Activated CD4-positive, alpha-beta T cell treated with anti-CD3 and anti-CD28 coated beads, Interleukin-2, amount 50 U/mL, for 1 hour (primary cell): ENCODE measurements around the gene WRAP53.
A peak's percentile ranks its signal among the peaks of the same experiment; 100 is the strongest.
"Not testable (repeated sequence)": the region's sequence is repeated elsewhere in the genome, so short reads cannot be mapped to it uniquely, and the experiment has no call there.

ENCODE experiments used
- DNase-seq: peaks from one replicate; pipeline ENCODE4 v3.0.0-alpha.2; 2020

Gene WRAP53

DNA sequence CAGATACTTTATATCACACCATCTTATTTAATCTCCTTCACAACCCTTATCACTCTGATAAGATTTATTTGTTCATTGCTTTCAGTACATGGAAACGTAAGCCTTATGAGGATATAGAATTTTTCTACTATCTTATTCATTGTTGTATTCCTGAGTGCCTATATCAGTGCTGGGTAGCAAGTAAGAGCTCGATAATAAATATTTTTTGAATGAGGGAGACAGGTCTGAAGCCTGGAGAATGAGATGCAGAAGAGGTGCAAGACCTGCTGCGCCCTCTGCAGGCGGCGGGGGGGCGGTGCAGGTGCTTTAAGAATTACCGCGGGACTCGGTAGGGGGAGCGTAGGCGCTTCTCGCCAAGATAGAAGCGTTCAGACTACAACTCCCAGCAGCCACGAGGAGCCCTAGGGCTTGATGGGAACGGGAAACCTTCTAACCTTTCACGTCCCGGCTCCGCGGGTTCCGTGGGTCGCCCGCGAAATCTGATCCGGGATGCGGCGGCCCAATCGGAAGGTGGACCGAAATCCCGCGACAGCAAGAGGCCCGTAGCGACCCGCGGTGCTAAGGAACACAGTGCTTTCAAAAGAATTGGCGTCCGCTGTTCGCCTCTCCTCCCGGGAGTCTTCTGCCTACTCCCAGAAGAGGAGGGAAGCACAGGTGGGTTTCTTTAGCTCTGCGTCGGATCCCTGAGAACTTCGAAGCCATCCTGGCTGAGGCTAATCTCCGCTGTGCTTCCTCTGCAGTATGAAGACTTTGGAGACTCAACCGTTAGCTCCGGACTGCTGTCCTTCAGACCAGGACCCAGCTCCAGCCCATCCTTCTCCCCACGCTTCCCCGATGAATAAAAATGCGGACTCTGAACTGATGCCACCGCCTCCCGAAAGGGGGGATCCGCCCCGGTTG is at the start of gene WRAP53:
TSS of gene WRAP53 (plus strand) at position 570 of the 900 bp plus-strand sequence. CDS start at position 742, 172 bp downstream.
- peak; percentile 95 for DNase-seq

DNA sequence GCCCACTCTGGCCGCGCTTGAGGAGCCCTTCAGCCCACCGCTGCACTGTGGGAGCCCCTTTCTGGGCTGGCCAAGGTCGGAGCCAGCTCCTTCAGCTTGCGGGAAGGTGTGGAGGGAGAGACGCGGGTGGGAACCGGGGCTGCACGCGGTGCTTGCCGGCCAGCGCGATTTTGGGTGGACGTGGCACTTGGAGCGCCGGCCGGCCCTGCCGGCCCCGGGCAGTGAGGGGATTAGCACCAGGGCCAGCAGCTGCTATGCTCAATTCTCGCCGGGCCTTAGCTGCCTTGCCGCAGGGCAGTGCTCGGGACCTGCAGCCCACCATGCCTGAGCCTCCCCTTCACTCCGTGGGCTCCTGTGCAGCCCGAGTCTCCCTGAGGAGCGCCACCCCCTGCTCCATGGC is 47.5 kb upstream of the WRAP53 start:
- no peak for DNase-seq

DNA sequence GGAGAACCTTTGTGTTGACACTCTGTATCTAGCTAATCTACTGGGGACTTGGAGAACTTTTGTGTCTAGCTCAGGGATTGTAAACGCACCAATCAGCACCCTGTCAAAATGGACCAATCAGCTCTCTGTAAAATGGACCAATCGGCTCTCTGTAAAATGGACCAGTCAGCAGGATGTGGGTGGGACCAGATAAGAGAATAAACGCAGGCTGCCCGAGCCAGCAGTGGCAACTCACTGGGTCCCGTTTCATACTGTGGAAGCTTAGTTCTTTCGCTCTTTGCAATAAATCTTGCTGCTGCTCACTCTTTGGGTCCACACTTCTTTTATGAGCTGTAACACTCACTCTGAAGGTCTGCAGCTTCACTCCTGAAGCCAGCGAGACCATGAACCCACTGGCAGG is 46.6 kb upstream of the WRAP53 start:
- not testable (repeated sequence) for DNase-seq

DNA sequence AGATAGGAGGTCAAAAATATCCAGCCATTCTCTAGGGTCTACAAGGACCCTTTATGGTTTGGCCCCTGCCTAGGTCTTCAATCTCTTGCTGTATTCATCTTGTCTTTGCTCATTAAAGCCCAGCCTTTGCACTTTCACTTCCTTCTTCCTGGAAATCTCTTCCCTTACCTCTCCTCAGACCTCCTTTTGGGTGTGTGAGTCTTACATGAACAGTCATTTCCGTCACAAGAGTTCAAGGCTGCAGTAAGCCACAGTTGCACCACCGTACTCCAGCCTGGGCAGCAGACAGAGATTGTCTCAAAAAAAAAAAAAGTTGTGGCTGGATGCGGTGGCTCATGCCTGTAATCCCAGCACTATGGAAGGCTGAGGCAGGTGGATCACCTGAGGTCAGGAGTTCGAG is 43.5 kb upstream of the WRAP53 start:
- DNase-seq = no peak

DNA sequence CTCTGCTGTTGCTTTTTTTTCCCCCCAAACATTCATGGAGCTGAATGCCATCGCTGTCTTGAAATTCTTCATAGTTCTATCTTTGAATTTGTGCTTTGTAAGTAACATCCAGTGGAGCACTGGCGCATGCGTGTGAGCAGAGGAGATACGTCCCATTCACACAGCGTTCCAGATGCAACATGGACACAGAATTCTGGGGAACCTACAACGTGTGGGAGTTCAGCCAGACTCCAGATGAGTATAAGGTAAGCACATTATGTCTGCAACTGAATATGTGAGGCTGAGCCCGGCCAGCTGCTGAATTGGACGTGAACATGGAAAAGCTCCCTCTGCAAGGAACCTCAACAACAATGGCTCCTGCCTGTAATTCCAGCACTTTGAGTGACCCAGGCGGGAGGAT is 41.8 kb upstream of the WRAP53 start:
- DNase-seq = no peak

DNA sequence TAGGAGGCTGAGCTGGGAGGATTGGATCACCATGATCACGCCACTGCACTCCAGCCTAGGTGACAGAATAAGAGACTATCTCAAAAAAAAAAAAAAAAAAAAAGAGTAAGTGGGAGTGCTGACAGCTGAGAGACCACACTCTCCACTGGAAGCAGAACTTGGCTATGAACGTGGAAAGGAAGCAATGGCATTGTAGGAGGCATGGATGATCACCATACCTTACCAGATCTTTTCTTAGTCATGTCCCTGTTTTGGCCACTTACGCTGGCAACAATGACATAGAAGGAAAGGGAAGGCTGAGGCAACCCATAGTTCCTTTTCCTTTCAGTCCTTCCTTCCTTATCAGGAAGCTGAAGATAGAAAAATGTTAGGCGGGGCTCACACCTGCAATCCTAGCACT is 41.3 kb upstream of the WRAP53 start:
- no peak for DNase-seq

DNA sequence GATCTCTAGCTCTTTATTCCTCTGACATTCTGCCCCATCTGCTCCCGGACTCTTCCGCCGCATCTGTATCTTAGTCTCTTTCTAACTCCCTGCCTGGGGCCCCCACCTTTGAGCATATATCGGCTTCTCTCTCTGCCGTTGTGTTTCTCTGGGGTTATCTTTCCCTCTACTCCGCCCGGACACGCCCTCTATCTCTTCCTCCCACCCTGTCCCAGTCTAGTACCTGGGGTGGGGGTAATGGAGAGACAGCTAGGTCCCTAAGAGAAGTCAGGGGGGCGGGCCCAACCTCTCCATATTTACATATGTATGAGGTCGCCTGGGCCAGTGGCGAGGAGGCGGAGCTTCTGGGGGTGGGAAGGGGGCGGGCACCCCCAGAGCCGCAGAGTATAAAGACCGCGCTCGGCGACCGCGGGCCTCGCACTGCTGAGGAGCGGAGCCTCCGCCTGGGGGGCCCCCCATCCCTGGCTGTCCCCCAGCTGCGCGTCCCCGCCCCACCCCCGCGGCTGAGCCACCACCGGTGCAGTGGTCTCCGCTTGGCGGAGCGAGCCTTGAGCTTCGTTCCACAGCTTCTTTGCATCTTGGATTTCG is 37.7 kb upstream of the WRAP53 start, which contains the start of gene ATP1B2:
TSS of gene ATP1B2 (plus strand) at position 418 of the 588 bp plus-strand sequence. CDS start 593 bp downstream, outside the sequence.
- peak; percentile 74 for DNase-seq

DNA sequence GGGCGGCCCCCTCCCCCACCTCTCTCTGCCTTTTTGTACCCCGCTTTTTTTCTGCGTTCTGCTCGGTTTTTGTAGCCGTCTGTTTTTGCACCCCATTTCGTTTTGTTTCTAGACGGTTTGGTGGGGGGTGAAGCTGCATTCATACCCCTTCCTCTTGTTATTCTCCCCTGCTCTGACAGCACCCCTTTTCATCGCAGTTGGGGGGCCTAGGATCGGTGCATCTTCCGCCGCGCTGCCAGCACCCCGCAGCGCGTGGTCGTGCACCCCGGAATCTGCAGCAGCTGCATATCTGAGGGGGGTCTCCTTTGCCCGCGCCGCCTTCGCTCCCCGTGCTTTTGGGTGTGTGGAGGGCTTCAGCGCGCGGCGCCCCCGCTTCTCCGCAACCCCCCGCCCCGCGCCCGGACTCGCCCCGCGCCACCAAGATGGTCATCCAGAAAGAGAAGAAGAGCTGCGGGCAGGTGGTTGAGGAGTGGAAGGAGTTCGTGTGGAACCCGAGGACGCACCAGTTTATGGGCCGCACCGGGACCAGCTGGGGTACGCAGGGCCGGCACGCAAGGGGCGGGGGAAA is 37.1 kb upstream of the WRAP53 start:
- no peak for DNase-seq

DNA sequence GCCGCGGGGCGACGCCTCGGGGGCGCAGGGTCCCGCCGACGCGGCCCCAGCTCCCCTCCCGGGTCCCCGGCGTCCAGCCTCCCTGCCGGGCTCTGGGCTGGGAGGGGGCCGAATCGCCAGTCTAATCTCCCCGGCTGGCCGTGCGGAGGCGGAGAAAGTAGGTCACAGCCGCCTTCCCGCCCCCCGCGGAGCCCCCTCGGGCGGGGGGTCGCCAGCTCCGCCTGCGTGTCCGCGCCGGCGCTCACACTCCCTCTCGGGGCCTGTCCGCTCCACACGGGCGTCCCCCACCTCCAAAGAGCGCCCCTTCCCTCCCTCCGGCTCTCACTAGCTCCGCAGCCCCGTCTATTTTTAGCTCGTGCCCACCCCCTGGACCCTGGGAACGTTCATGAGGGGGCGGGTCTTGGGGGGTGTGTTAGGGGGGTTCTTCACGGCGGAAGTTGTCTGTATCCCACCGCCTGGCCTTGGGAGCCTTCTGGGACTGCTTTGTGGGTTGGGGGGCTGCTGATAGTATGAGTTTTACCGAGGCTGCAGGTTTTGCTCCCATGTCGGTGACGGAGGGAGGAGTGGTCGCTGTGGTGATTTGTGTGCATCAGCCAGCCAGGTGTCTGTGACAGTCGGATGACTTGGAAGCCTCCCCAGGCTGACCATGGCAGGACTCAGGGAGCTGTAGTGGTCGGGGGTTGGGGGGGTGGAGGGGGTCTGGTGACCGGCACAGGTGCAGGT is 36.5 kb upstream of the WRAP53 start:
- no peak for DNase-seq

DNA sequence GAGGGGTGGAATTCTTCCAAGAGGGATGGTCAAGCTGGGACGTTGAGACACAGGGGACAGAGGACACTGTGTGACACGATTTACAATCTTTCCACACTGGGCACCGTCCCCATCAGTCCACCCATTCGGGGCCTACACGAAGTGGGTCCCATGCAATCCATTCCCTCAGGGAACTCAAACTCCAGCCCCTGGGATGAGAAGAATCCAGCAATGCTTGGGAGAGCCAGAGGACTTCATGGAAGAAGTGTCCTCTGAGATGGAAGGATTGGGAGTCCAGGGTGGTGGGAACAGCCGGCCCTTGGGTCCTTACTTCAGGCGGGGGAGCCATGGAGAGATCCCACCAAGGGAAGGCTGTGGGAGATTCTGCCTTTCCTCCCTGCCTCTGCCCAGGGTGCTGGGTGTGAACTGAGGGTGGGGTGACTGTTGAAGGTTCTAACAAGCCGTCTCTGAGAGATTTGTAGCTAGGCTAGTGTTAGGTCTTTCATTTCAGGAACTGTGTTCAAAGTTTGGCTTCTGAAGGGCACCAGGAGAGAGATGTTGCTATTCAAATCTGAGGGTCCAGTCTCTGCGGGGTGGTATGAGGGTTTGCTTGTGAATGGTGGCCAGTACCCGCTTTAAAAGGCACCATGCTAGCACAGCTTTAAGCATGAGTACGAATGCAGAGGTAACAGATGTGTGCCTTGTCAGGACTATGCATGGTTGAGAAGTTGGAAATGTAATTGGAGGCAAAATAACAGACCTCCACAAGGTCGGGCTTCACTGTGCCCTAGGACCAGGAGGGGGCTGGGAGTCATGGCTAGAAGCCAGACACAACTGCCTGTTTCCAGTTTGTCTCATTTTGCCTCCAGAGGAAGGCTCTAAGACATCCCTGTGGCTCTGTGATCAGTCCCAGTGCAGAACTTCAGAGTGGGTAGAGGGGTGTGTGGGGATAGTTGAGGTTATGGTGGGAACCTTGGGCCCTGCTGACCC is 35.6 kb upstream of the WRAP53 start:
- DNase-seq = no peak

DNA sequence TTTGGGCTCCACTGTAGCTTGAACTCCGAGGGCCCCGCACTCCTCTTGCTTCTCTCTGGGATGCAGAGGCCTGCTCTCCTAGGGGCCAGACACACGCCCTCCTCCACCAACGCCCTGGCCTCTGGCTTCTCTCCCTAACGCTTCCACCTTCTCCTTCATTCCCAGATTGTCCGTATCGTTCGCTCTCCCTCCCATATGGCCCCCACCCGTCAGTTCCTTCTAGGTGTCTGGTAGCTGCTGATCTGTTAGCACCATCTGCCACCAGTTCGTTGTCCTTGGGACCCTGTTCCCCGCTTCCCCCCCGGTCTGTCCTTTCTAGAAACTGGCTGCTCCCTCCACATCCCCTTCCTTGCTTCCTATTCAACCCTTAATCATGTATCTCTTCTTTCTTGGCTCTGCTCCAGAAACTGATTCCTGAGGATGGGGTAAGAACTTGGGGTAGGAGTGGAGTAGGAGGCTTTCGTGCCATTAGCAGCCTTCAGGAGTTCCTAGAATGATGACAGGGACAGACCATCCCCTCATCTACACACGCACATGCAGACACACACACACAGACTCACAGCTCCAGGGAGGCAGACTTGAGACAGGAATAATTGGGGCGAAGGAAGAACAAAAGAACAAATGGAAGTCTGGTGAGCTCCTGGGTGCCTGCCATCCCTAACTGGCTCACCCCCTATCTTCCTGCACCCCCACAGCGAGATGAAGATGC is 33.3 kb upstream of the WRAP53 start:
- DNase-seq = no peak

DNA sequence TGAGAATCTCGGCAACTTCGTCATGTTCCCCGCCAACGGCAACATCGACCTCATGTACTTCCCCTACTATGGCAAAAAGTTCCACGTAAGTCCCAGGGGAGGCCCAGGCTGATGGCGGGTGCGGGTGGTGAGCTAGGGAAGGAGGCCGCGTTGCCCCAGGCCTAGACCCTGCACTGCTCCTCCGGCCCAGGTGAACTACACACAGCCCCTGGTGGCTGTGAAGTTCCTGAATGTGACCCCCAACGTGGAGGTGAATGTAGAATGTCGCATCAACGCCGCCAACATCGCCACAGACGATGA is 32.8 kb upstream of the WRAP53 start:
- no peak for DNase-seq

DNA sequence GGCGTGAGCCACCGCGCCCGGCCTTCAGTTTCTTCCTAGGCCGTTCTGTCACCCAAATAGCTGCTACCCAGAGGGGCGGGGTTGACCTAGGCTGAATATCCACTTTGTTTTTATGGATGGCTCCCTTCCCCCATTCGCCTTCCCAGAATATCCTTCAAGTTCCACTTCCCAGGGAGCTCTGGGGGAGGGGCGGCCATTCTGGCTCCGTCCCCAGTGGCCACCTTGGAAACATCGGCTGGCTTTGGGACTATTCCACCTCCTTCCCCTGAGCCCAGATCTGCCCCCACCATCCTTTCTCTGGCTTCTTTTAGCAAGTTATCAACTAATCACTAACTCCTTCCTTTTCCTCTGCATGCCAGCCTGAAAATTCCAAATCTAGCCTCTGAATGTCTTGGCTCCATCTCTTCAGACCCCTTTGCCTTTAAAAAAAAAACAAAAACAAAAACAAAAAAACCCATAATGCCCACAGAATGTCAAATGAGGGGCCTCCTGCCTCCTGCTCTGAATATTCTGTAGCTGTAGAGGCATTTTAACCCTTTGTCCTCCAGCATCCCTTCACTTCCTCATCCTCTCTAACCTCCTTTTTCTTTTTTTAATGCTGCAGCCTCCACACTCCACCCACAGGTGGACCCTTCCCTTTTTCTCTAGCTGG is 31.2 kb upstream of the WRAP53 start:
- DNase-seq = no peak

DNA sequence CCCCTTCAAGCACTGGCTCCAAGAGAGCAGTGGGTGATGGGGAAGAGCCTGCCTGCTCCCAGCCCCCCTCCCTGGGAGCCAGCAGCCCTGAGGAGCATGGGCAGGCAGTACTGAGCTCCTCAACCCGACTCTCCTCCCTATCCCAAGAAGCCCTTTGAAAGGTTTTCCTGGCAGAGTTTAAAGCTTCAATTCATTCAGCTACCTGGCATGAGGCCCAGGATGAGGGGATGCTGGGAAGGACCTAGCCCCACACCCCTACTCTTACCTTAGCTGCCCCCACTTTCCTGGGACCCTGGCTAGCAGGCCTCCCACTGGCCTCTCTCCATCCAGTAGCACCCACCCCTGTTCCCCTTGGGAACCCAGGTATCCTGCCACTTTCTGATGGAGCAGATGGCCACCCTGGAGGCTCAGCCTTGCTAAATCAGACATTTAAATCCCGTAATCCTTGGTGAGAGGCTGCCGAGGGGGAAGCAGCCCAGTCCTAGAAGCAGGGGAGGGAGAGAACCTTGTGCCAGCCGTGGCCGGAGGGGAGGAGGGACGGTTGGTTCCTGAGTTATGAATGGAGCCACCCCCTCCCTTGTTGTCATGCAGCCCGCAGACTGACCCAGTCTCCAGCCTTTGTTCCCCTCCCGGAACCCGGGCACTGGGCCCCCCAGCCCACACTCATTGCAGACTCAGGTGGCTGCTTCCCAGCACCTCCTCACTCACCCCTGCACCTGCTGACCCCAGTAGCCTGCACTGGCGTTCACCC is 20.4 kb upstream of the WRAP53 start:
- DNase-seq = no peak

DNA sequence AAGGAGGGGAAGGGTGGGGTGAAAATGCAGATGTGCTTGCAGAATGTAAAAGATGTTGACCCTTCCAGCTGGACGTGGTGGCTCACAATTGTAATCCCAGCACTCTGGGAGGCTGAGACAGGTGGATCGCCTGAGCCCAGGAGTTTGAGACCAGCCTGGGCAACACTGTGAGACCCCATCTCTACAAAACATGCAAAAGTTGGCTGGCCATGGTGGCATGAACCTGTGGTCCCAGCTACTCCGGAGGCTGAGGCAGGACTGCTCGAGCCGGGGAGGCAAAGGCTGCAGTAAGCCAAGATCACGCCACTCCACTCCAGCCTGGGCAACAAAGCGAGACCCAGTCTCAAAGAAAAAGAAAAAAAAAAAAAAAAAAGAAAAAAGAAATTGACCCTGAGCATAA is 19.8 kb upstream of the WRAP53 start:
- DNase-seq = no peak

DNA sequence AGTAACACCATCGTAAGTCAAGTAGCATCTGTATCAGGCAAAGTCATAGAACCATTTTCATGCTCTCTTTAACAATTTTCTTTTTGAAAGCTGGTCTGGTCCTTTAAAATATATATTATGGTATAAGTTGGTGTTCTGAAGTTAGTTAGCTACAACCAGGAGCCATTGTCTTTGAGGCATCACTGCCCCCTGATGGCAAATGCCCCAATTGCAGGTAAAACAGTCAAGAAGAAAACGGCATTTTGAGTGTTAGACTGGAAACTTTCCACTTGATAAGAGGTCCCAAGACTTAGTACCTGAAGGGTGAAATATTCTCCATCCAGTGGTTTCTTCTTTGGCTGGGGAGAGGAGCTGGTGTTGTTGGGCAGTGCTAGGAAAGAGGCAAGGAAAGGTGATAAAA is 15.0 kb upstream of the WRAP53 start:
- DNase-seq = peak; percentile 24

DNA sequence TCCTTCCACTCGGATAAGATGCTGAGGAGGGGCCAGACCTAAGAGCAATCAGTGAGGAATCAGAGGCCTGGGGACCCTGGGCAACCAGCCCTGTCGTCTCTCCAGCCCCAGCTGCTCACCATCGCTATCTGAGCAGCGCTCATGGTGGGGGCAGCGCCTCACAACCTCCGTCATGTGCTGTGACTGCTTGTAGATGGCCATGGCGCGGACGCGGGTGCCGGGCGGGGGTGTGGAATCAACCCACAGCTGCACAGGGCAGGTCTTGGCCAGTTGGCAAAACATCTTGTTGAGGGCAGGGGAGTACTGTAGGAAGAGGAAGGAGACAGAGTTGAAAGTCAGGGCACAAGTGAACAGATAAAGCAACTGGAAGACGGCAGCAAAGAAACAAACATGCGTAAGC is 13.3 kb upstream of the WRAP53 start:
- DNase-seq = no peak

DNA sequence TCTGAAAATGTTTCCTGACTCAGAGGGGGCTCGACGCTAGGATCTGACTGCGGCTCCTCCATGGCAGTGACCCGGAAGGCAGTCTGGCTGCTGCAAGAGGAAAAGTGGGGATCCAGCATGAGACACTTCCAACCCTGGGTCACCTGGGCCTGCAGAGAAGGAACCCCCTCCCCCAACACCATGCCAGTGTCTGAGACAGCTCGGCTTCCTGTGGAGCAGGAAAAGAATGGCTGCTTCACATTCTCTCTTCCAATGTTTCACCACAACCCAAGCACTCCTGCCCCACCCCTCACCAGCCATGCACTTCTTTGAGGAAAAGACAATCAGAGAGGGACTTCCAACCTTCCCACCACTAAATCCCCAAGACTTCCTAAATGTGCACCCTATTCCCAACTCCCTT is 11.7 kb upstream of the WRAP53 start:
- DNase-seq = no peak

DNA sequence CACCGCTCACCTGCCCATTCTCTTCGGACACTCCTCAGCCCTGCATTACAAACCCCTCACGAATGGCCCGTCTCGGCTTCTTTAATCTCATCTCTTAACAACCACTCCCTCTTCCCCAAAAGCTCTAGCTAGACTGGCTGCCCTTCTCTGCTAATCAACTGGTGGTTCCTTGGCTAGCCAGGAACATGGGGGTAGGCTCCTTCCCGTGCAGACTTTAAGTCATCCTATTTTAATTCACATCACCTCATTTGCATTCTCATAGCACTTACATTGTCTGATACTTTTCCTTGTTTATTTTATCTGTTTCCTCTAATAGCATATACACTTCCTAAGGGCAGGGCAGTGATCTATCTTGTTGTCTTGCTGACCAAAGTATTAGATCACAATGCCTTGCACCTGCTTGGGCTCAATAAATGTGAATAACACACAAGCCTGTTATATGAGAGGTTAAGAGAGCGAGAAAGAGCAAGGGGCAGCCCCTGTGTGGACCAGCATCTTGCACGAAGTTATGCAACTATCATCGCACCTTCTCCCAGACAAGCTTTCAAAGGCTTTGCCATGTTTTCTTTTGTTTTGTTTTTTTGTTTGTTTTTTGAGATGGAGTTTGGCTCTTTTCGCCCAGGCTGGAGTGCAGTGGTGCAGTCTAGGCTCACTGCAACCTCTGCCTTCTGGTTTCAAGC is 10.7 kb upstream of the WRAP53 start:
- DNase-seq = no peak
